ENCODE results near the gene ACSM2B.
"Not testable (repeated sequence)": the region's sequence is repeated elsewhere in the genome, so short reads cannot be mapped to it uniquely, and the experiment has no call there.

The ACSM2B gene

GRCh38 chr16:20592780-20593179 is 16.6 kb upstream of the ACSM2B start:
- not testable (repeated sequence) for DNase-seq

GRCh38 chr16:20589486-20589885 is 13.3 kb upstream of the ACSM2B start:
- DNase-seq, result not testable (repeated sequence)

DNA sequence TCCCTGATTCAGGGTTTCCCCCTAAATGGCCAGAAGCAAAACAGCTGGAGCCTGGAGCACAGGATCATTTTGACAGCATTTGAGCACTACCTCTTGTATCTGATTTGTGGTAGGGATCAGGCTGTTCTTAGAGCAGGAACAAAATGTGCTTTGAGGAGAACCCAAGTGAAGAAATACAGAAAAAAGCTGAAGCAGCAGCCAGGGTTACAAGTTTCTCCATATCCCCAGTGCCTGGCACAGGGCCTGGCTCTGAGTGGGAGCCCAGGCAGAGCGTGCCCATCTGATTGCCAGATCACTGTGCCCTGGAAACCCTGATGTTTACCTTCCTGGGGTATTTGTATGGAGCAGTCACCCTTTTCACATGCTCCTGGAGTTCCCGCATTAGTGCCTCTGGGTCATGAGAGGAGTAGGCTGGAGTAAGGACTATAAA is 11.5 kb upstream of the ACSM2B start:
- not testable (repeated sequence) for DNase-seq

DNA sequence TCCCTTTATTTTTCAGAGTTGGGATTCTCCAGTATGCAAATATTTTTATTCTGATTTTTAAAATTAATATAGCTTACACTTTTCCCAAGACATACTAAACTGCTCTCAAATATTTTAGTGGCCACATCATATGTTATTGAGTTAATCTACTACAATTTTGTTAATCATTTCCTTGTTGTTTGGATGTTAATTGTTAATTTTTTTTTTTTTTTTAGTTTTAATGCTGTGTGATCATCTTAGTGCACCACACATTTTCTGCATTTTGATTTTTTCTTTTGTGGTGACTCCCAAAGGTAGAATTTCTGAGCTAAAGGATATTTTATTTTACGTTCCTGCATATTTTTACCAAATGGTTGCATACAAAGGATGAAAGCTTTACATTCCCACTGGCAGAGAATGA is 10.5 kb upstream of the ACSM2B start:
- not testable (repeated sequence) for DNase-seq

GRCh38 chr16:20586112-20586511 is 9.9 kb upstream of the ACSM2B start:
- DNase-seq, result not testable (repeated sequence)

GRCh38 chr16:20580487-20581259 is 4.5 kb upstream of the ACSM2B start:
- not testable (repeated sequence) for DNase-seq

DNA sequence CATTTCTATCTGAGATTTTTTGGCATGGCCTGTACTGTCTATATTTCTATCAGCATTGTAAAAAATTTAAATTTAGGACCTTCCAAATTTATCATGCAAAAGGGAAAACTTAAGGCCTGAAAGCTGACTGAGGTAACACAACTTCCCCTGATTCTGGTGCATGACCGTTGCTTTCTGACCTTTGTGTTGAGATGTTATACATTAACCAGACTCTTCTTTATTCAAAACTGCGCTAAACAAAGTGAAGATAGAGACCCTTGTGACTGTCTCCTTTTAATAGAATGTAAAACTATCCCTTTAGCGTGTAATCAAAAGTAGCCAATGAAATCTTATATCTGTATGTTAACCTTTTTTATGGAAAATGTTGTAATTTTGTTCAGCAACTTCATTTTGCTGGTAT is 1.9 kb upstream of the ACSM2B start:
- not testable (repeated sequence) for DNase-seq

DNA sequence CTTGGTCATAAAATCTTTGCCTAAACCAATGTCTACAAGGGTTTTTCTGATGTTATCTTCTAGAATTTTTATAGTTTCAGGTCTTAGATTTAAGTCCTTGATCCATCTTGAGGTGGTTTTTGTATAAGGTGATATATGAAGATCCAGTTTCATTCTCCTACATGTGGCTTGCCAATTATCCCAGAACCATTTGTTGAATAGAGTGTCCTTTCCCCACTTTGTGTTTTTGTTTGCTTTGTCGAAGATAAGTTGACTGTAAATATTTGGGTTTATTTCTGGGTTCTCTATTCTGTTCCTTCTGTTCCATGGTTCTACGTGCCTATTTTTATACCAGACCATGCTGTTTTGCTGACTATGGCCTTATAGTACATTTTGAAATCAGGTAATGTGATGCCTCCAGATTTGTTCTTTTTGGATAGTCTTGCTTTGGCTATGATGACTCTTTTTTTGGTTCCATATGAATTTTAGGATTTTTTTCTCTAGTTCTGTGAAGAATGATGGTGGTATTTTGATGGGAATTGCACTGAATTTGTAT is 7.0 kb downstream of the ACSM2B start:
- not testable (repeated sequence) for DNase-seq

- DNase-seq, result no peak
Measured at GRCh38 chr16:20568404-20568803, 7.8 kb downstream of the ACSM2B start.

GRCh38 chr16:20566864-20567263 is 9.3 kb downstream of the ACSM2B start:
- DNase-seq, result no peak

DNA sequence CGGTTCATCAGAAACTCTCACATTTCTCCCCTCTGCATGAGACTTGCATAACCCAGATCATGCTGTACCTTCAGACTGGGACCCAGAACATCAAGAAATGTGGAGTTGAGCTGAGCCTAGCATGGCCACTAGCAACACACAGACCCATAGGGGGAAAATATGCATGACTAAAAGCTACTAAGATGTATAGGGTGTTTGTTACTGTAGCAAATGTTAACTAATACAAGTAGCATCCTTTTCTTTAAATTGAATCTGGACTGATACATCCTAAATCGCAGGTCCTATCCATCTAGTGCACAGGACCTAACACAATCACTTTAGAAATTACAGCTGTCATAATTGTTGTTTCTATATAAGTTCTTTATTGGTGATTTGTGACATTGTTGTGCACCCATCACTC is 10.8 kb downstream of the ACSM2B start:
- not testable (repeated sequence) for DNase-seq

DNA sequence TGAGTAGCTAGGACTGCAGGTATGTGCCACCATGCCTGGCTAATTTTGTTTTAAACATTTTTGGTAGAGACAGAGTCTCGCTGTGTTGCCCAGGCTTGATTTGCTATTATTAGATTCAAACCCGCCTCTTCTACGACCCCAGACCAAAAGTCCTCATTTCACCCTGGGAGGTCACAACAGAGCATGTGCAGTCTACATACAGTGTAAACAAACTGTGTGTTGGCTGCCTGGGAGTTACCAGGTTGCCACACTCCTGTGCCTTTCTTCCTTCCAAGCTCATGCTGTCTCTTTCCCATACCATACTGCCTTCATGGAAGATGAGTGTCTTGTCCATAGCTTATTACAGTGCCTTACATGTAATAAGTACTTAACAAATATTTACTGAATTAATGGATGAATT is 11.9 kb downstream of the ACSM2B start:
- DNase-seq, result not testable (repeated sequence)

DNA sequence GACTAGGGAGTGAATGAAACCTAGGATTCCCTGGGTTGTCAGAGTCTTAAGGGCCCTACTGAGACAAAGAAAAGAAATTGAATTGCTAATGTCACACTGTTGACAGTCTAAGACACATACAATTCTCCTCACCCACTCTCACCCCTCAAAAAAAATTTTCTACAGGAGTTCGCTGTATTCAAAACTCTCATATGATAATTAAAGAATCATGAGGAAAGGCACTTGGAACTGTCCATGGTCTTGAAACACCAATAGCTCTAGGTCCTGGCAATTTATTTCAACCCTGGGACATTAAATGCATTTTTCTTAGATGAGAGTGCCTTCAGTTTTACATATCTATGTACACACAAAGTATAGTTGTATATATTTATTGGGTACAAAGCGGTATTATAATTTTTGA is 20.5 kb downstream of the ACSM2B start:
- not testable (repeated sequence) for DNase-seq

DNA sequence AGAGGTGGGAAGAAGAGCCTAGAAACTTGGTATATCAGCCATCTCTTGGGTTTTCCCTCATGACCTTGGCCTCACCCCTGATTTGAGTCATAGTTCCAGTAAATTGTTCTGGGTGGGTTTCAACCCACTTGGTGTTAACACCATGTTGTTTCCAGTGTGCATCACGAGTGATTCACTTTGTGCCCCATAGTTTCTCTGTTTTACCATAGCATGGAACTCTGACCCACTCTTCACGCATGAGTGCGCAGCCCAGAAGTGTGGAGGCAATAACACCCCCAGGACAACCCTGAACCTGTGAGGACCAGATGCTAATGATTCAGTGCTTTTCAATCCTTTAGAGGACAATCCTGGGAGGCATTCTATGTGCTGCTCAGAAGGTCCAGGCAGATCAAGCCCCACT is 21.5 kb downstream of the ACSM2B start:
- DNase-seq, result not testable (repeated sequence)

DNA sequence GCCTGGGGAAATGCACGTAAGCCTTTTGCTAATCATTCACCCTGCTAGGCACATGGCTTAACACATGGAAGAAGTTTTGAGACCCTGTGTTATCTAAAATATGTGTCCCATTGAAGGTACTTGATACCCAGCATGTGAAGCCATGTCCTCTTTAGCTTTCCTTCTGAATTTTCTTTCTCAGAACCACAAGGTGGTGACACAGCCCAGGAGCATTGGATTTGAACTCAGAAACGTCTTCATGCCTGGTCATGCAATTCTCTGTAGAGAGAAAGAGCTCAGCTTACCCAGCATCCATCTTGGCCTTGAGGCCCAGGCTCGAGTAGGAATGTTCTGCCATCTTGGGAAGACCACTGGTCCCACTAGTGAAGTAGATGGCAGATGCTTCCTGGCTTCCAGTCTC is 22.7 kb downstream of the ACSM2B start:
- not testable (repeated sequence) for DNase-seq

- not testable (repeated sequence) for DNase-seq
Measured at GRCh38 chr16:20546951-20547350, 29.2 kb downstream of the ACSM2B start.

DNA sequence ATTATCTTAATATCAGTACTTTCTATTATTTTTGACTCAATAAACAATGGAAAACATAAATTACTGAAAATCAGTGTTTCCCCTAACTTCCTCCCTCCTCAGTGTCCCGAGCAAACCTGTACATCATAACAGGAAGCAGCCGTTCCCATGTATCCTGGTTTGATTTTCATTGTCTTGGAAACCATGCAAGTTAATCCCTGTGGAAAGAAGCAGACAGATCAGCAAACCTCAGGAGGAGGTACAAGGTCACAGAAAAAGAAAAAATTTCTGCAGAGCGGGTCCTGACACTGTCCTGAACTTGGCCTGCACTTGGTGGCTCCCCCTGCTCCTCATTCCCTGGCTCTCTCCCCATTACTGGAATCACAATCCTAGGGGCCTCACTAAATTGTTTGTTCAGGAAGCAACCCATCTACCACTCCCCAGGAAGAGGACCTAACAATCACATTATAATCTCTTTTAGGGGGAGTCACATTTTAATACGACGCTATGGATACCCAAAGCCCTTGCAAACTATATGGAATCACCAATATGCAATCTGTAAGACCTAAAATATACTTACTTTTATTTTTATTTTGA is 29.8 kb downstream of the ACSM2B start:
- not testable (repeated sequence) for DNase-seq

GRCh38 chr16:20540603-20541316 is 35.4 kb downstream of the ACSM2B start:
- not testable (repeated sequence) for DNase-seq

GRCh38 chr16:20538687-20539086 is 37.5 kb downstream of the ACSM2B start:
- no peak for DNase-seq

GRCh38 chr16:20538181-20538580 is 38.0 kb downstream of the ACSM2B start:
- DNase-seq, result no peak

- not testable (repeated sequence) for DNase-seq
Measured at GRCh38 chr16:20536669-20537068, 39.5 kb downstream of the ACSM2B start.

GRCh38 chr16:20532284-20532792 is 43.8 kb downstream of the ACSM2B start:
- DNase-seq, result not testable (repeated sequence)

- DNase-seq, result not testable (repeated sequence)
Measured at GRCh38 chr16:20531795-20532194, 44.4 kb downstream of the ACSM2B start.
